GM12892 (cell line): ENCODE measurements around the gene ENPP4.
"Not testable (repeated sequence)": the region's sequence is repeated elsewhere in the genome, so short reads cannot be mapped to it uniquely, and the experiment has no call there.

ENCODE experiments used
- POLR2A ChIP-seq: IDR thresholded peaks from 2 replicates; pipeline ENCODE4 v1.6.1; 2011; ENCODE audit warnings: low read depth, low read length, control low read depth
- POLR2AphosphoS5 ChIP-seq: IDR thresholded peaks from 2 replicates; pipeline ENCODE4 v1.6.1; 2011; ENCODE audit warnings: low read depth, low read length, control low read depth
- TAF1 ChIP-seq: IDR thresholded peaks from 2 replicates; pipeline ENCODE4 v1.6.1; 2011; ENCODE audit warnings: low read depth, mild to moderate bottlenecking, control low read depth, low read length, borderline replicate concordance

- not testable (repeated sequence) for TF ChIP-seq POLR2AphosphoS5, POLR2A, TAF1
Observed at GRCh38 chr6:46131291-46131690, 1.5 kb downstream of the ENPP4 start.
